Immature natural killer cell (primary cell): ENCODE results near the gene MYRIP. TPM values are rescaled to one million over a fixed set of nuclear protein-coding genes. Genes with fewer than 3 reads are reported as not detected.
"Not testable (repeated sequence)": the region's sequence is repeated elsewhere in the genome, so short reads cannot be mapped to it uniquely, and the experiment has no call there.

Source experiments
- DNase-seq, 3 donors: peaks; one replicate each; pipeline ENCODE4 v3.0.0; 2022; ENCODE audit warnings: mixed read lengths in 1 of 3
- H3K27ac Mint-ChIP-seq, 6 donors: one replicate each; pipeline ENCODE4 v1.8.0; 2020; ENCODE audit warnings: mixed read lengths in 6 of 6, mild to moderate bottlenecking in 5 of 6, inconsistent platforms in 4 of 6, moderate library complexity in 3 of 6
- H3K27me3 Mint-ChIP-seq, 3 donors: one replicate each; pipeline ENCODE4 v1.8.0; 2020 to 2021; ENCODE audit warnings: low read depth in 3 of 3, mild to moderate bottlenecking in 3 of 3, mixed read lengths in 3 of 3, moderate library complexity in 3 of 3, inconsistent platforms in 1 of 3
- H3K36me3 Mint-ChIP-seq, 3 donors: one replicate each; pipeline ENCODE4 v1.8.0; 2020; ENCODE audit warnings: mixed read lengths in 3 of 3, inconsistent platforms in 2 of 3, mild to moderate bottlenecking in 2 of 3
- H3K4me1 Mint-ChIP-seq, 2 donors: one replicate each; pipeline ENCODE4 v1.8.0; 2020; ENCODE audit warnings: inconsistent platforms in 2 of 2, mild to moderate bottlenecking in 2 of 2, mixed read lengths in 2 of 2, moderate library complexity in 1 of 2
- H3K4me3 Mint-ChIP-seq, 5 donors: one replicate each; pipeline ENCODE4 v1.8.0; 2020; ENCODE audit warnings: mild to moderate bottlenecking in 5 of 5, mixed read lengths in 5 of 5, inconsistent platforms in 3 of 5, moderate library complexity in 3 of 5
- H3K9me3 Mint-ChIP-seq, 6 donors: one replicate each; pipeline ENCODE4 v1.8.0; 2020; ENCODE audit warnings: mild to moderate bottlenecking in 6 of 6, mixed read lengths in 6 of 6, inconsistent platforms in 4 of 6, moderate library complexity in 3 of 6
- polyA plus RNA-seq, 3 donors: library from polyadenylated mRNA; unstranded; fragments of 300-500 nt; fragmentation: Illumina TruSeq; gene quantifications; one replicate each; pipeline ENCODE4 v1.2.3, GENCODE V29; 2021

MYRIP gene
- polyA plus RNA-seq, 3 donors from 2014 or later = 0.06 TPM; not detected in 2

DNA sequence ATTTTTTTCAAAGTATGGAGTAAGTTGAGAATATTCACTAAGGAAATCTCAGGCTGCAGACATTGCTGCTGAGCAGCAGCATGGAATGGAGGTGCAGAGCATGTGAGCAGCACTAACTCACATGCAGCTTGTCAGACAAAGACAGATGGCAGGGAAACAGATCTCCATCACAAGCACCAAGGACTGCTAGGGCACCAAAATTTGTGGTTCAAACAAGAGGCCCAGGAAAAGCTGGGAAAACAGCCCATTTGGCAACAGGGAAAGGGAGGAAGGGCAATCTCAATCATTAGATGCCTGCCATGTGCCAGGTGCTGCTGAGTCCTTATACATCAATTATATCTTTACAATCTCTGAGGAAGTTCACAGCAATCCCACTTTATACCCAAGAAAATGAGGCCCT is 452.9 kb downstream of the MYRIP start:
- Mint-ChIP-seq H3K4me1 (no peaks in the 10 kb centered on the region), H3K9me3 (no peaks in the 10 kb centered on the region), H3K27ac (no peak overlapping the region), H3K27me3 (peaks cover 0 to 1% (median 0%) of the 10 kb centered on the region in 3 donors), H3K4me3 (no peak overlapping the region), H3K36me3 (no peaks in the 10 kb centered on the region)
- DNase-seq = no peak

DNA sequence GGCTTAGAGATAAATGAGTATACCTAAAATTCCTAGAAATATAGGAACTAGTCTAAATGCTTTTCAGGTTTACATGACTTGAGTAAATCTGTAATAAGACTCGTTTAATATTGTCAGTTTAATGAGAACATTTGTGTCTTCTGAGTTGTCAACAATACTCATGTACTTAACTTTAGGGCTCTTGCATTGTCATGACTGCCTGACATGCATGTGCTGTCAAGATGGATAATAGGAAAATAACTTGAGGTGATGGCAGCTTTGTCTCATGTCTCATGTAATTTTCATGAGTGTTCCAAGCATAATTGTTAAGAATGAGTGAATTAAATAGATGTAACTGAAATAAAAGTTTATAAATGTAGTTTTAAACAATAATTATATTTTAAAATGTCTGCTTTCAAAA is 455.0 kb downstream of the MYRIP start:
- Mint-ChIP-seq H3K27ac (no peak overlapping the region), H3K27me3 (peaks cover 0 to 1% (median 0%) of the 10 kb centered on the region in 3 donors), H3K36me3 (no peaks in the 10 kb centered on the region)

DNA sequence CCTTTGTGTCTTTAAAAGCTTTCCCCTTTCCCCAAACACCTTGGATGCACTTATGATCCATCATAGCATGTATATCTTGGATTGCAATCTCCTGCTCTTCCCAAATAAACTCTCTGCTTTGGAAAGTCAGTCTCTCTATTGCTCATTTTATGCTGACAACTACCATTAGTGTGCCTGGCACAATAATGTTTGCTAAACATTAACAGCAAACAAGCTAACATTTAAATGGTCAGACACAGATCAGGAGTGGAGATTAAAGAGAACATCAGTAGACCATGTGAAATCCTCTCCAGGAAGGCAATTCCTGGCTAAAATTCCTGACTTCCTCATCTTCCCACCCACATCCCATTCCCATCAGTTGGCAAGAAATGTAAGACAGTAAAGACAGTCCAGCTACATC is 455.8 kb downstream of the MYRIP start:
- H3K27me3 Mint-ChIP-seq = peaks cover 0 to 1% (median 0%) of the 10 kb centered on the region in 3 donors
- H3K4me3 Mint-ChIP-seq = no peak overlapping the region
- no peaks in the 10 kb centered on the region for H3K9me3 Mint-ChIP-seq
- H3K4me1 Mint-ChIP-seq = no peaks in the 10 kb centered on the region
- no peak overlapping the region for H3K27ac Mint-ChIP-seq
- H3K36me3 Mint-ChIP-seq = no peaks in the 10 kb centered on the region
- no peak for DNase-seq

More for the DNA sequence above, 455.0 kb downstream of the MYRIP start:
- DNase-seq = no peak
- Mint-ChIP-seq H3K9me3 (no peaks in the 10 kb centered on the region), H3K4me3 (no peak overlapping the region), H3K4me1 (no peaks in the 10 kb centered on the region)

DNA sequence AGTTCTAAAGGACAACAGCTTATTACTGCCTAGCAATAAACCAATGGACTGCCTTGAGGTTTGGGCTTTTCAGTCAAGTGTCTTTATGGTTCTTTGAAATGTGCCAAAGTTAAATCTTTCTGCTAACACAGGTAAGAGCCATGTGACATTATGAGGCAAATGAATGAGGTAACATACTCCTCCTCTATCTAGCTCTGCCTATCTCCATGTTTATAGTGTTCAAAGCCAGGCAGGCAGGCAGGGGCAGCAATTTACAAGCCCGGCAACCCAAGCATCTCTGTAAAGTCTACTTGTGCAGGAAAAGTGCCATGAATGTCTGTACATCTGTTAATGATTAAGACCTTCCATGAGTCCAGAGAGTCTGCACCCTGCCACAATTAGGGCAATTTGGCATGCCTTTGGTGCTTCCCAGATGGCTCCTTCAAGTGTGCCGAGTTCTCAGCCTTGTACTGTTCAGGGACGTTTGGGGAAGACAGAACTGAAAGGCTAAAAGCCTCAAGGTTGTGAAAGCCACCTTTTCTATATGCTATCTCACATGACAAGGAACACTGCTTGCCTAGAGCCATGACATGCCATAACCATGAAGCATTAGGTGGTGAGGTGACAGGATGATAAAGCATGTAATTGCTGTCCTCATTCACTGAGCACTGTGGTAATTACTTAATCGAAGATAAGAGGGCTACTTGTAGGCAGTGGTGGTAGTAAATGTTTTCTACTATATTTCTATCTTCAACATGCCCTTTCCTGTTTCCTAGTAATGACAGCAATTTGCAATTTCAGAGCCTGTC is 458.7 kb downstream of the MYRIP start:
- Mint-ChIP-seq H3K4me1 (no peaks in the 10 kb centered on the region), H3K4me3 (no peak overlapping the region), H3K36me3 (no peaks in the 10 kb centered on the region), H3K9me3 (no peaks in the 10 kb centered on the region), H3K27me3 (peaks cover 0 to 3% (median 3%) of the 10 kb centered on the region in 3 donors), H3K27ac (no peak overlapping the region)
- no peak for DNase-seq

DNA sequence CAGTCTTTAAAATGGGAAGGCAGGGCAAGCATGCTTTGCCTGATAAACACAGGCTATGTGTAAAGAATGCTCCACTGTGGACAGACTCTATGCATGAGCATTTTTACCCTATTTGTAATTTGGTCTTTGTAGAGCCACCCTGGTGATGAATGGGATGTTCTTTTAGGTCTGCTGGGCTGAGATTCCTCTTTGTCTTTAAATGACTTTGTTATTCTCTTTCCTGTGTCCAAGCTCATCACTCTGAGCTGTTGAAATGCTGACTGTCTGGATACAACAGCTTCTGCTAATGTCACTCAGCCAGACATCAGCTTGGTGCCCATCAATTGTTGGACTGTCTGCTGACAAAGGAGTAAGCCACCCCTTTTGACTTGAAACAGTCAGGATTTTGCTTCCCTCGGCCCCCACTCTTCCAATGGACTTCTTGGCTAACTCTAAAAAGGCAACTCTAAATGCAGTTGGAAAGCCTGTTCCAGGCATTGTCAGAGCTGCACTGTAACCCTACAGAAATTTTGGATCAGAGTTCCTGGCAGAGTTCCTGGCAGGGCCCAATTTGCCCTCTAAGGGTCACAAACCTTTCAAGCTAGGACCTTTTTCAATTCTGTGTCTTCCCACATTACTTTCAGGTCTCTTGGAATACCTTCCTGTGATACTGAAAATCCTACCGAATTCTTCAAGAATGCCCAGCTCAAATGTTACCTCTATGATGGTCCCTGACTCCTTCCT is 459.6 kb downstream of the MYRIP start:
- H3K27me3 Mint-ChIP-seq = peaks cover 0 to 3% (median 3%) of the 10 kb centered on the region in 3 donors
- no peak for DNase-seq
- no peaks in the 10 kb centered on the region for H3K4me1 Mint-ChIP-seq
- no peak overlapping the region for H3K27ac Mint-ChIP-seq
- H3K36me3 Mint-ChIP-seq = peaks cover 0 to under 1% (median 0%) of the 10 kb centered on the region in 3 donors
- H3K9me3 Mint-ChIP-seq = no peaks in the 10 kb centered on the region
- no peak overlapping the region for H3K4me3 Mint-ChIP-seq

DNA sequence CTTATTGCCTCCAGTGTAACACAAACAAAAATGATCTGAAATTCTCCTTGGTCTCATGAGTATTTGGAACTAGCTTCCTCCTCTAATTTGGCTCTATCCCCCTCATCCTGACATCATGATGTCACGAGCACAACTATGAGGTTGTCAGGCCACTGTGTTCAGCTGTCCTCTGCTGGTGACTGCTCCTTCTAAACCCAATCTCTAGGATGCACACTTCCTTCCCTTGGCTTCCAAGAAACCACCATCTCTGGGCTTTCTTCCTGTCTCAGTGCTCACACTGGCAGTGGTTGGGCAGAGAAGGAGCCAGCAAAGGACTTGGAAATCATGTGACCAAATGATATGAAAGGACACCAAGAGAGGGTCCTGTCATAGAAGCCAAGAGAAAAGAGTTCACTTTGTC is 469.4 kb downstream of the MYRIP start:
- no peak overlapping the region for H3K27ac Mint-ChIP-seq
- H3K4me3 Mint-ChIP-seq = no peak overlapping the region
- no peak for DNase-seq

DNA sequence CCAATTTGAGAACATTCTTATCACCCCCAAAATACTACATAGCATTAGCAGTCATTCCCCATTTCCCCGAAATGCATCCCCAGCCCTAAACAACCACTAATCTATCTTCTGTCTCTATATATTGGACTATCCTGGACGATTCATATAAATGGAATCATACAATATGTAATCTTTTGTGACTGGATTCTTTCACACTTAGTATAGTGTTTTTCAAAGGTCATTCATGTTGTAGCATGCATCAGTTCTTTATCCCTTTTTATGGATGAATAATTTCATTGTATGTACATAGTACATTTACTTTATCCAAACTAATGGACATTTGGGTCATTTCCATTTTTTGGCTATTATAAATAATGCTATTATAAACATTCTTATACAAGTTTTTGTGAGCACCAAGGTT is 472.6 kb downstream of the MYRIP start:
- H3K4me1 Mint-ChIP-seq = no peaks in the 10 kb centered on the region
- no peak overlapping the region for H3K4me3 Mint-ChIP-seq
- H3K36me3 Mint-ChIP-seq = peaks cover 0 to 5% (median 0%) of the 10 kb centered on the region in 3 donors
- no peak for DNase-seq
- H3K27ac Mint-ChIP-seq = no peak overlapping the region
- H3K27me3 Mint-ChIP-seq = peaks cover 2 to 3% (median 2%) of the 10 kb centered on the region in 3 donors
- H3K9me3 Mint-ChIP-seq = peaks cover 0 to 9% (median 0%) of the 10 kb centered on the region in 6 donors

More for the DNA sequence above, 469.4 kb downstream of the MYRIP start:
- no peaks in the 10 kb centered on the region for H3K4me1 Mint-ChIP-seq
- peaks cover 0 to 6% (median 0%) of the 10 kb centered on the region in 6 donors for H3K9me3 Mint-ChIP-seq
- peaks cover 0 to 4% (median 4%) of the 10 kb centered on the region in 3 donors for H3K36me3 Mint-ChIP-seq
- peaks cover 0 to 13% (median 3%) of the 10 kb centered on the region in 3 donors for H3K27me3 Mint-ChIP-seq

DNA sequence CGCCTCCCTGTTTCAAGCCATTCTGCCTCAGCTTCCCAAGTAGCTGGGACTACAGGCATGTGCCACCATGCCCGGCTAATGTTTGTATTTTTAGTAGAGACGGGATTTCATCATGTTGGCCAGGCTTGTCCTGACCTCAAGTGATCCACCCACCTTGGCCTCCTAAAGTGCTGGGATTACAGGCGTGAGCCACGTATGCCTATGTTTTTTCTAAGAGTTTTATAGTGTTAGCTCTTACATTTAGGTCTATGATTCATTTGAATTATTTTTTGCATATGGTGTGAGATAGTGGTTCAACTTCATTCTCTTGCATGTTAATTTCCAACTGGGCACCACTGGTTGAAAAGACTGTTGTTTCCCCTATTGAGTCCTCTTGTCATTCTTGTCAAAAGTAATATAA is 473.6 kb downstream of the MYRIP start:
- H3K36me3 Mint-ChIP-seq, H3K27ac Mint-ChIP-seq, H3K9me3 Mint-ChIP-seq, DNase-seq, H3K4me3 Mint-ChIP-seq, H3K27me3 Mint-ChIP-seq, H3K4me1 Mint-ChIP-seq: not testable (repeated sequence)

DNA sequence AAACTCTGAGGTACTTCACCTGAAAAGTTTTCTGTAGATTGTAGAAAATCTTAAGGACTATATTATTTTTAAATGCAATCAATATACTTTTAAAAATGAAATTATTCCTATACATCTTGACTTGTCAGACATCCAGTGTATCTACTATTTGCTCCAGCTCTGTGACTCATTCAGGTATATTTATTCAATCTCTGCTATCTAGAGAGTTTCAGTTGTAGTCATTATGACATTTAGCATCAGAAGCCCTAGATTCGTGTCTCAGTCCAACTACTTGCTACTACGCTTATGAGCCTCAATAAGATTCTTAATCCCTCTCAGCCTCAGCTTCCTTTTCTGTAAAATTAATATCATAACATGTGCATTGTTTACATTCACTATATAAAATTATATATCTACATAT is 477.8 kb downstream of the MYRIP start:
- Mint-ChIP-seq H3K36me3 (peaks cover 3 to 12% (median 5%) of the 10 kb centered on the region in 3 donors), H3K27me3 (peaks cover 0 to 2% (median 2%) of the 10 kb centered on the region in 3 donors), H3K9me3 (peaks cover 0 to 3% (median 0%) of the 10 kb centered on the region in 6 donors), H3K4me3 (no peak overlapping the region), H3K4me1 (peaks cover 8 to 12% of the 10 kb centered on the region in 2 donors), H3K27ac (no peak overlapping the region)
- DNase-seq = no peak

DNA sequence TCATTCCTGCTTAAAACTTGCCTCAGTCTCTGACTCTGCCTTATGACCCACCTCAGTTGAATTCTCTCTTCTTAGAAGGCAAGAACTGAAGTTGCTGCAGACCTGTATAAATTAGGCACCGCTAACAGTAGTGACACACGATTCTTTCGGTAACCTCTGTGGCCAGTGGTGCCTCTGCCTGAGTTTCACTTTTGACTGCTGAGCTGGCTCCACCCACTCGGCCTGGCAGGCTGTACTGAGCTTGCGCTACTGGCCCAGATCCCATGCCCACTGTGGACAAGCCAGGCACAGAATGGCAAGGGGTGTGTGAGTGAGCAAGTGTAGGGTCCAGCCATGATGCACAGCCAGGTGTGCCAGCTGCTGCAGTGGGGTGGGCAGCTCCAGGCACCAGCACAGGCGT is 481.0 kb downstream of the MYRIP start:
- Mint-ChIP-seq H3K36me3 (peaks cover 9 to 19% (median 12%) of the 10 kb centered on the region in 3 donors), H3K27ac (peak overlapping the region; percentile 81 to 94 (median 89)), H3K4me3 (peak overlapping the region; percentile 59 to 89 (median 81)), H3K9me3 (peaks cover 0 to 3% (median 0%) of the 10 kb centered on the region in 6 donors), H3K4me1 (peaks cover 8 to 12% of the 10 kb centered on the region in 2 donors), H3K27me3 (peaks cover 0 to 2% (median 0%) of the 10 kb centered on the region in 3 donors)
- DNase-seq = peak; percentile 28 to 41 (median 31)

DNA sequence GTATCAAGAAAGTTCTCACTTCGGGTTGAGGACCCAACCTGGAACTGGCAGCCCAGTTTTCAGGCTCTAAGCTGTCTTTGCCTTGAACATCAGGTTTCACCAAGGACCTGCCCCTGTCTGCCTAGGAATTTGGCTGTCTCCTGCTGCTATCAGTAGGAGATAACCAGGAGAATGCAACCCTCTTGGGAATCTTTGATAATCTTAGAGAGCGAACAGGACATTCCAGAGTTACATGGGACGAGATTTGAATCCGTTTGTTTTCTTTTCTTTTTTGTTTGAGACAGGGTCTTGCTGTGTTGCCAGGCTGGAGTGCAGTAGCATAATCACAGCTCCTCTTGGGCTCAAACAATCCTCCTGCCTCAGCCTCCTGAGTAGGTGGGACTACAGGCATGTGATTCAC is 482.1 kb downstream of the MYRIP start:
- Mint-ChIP-seq H3K27me3 (no peaks in the 10 kb centered on the region), H3K27ac (no peak overlapping the region), H3K9me3 (peaks cover 0 to under 1% (median 0%) of the 10 kb centered on the region in 6 donors), H3K36me3 (peaks cover 5 to 23% (median 12%) of the 10 kb centered on the region in 3 donors), H3K4me1 (peaks cover 8 to 12% of the 10 kb centered on the region in 2 donors), H3K4me3 (no peak overlapping the region)
- no peak for DNase-seq

DNA sequence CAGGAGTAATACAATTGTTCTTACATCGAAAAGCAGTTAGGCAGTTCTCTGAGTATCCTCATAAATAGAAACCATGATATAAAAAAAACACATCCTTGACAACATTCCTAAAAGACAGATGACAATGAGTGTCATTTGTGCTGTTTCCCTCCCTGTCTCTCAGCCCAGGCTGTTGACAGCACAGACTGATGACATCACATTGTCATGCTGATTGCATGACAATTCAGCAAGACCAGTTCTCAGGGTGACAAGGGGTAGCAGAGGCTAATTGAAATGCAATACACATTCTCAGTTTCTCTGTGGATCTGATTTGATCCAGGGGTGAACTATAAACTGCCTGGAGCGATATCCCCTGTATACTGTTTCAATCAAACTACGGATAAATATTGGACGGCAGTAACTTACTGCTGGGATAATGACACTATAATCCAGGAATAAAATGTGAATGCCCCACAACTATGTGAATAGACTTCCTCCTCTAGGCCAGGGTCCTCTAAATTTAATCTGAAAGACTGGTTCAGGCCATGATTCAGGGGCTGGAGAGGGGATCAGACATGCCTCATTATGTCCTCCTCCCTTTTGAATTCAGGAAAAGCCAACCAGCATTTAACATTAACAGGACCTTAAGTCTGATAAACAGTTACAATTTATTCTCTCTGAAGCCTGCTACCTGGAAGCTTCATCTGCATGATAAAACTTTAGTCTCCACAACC is 483.4 kb downstream of the MYRIP start:
- Mint-ChIP-seq H3K4me3 (no peak overlapping the region), H3K27me3 (no peaks in the 10 kb centered on the region)

DNA sequence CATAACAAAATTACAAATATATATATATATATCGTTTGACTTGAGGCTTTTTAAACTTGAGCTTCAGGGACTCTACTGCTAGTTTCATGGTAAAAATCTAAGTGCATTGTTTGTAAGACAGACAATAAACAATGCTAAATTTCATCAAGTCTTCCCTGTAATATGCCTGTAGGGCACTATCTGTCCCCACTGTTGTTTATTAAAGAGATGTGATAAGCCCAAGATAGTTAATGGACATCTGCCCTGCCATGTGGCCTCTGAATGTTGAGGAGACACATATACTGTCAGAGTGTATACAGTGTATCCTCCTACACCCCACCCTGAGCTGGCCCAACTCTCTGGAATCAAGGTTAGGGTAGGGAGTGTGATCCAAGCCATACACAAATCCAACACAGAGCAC is 485.0 kb downstream of the MYRIP start:
- Mint-ChIP-seq H3K36me3 (peaks cover 4 to 29% (median 17%) of the 10 kb centered on the region in 3 donors), H3K27me3 (no peaks in the 10 kb centered on the region), H3K4me1 (peaks cover 8 to 10% of the 10 kb centered on the region in 2 donors), H3K27ac (no peak overlapping the region), H3K4me3 (no peak overlapping the region), H3K9me3 (no peaks in the 10 kb centered on the region)
- DNase-seq = no peak

More for the DNA sequence above, 483.4 kb downstream of the MYRIP start:
- no peak overlapping the region for H3K27ac Mint-ChIP-seq
- H3K4me1 Mint-ChIP-seq = peaks cover 8 to 12% of the 10 kb centered on the region in 2 donors
- DNase-seq = no peak
- no peaks in the 10 kb centered on the region for H3K9me3 Mint-ChIP-seq
- peaks cover 4 to 29% (median 17%) of the 10 kb centered on the region in 3 donors for H3K36me3 Mint-ChIP-seq
